Hepatocyte (in vitro differentiated cells): ENCODE data around the gene HEXB. TPM values are rescaled to one million over a fixed set of nuclear protein-coding genes. Genes with fewer than 3 reads are reported as not detected.

Experiments
- DNase-seq: peaks from one replicate; pipeline ENCODE4 v3.0.0-alpha.2; 2016; ENCODE audit warnings: low spot score
- H2AFZ ChIP-seq: fragments of 200-600 bp; sonication (generic); 2 replicates; pipeline ENCODE4 v1.6.0; 2016; ENCODE audit warnings: antibody characterized with exemption, mild to moderate bottlenecking
- H3K27ac ChIP-seq: fragments of 200-600 bp; sonication (generic); 2 replicates; pipeline ENCODE4 v1.5.1; 2016; ENCODE audit warnings: mild to moderate bottlenecking
- H3K27me3 ChIP-seq: fragments of 200-600 bp; sonication (generic); 2 replicates; pipeline ENCODE4 v1.6.1; 2016
- H3K36me3 ChIP-seq: fragments of 200-600 bp; sonication (generic); replicated peaks from 2 replicates; pipeline ENCODE4 v1.5.1; 2016; ENCODE audit warnings: low read depth; ENCODE audit not compliant: insufficient read depth
- H3K4me1 ChIP-seq: fragments of 200-600 bp; sonication (generic); 2 replicates; pipeline ENCODE4 v1.5.1; 2016; ENCODE audit warnings: mild to moderate bottlenecking, moderate library complexity; ENCODE audit not compliant: insufficient read depth
- H3K4me2 ChIP-seq: fragments of 200-600 bp; sonication (generic); 2 replicates; pipeline ENCODE4 v1.6.0; 2016
- H3K4me3 ChIP-seq: fragments of 200-600 bp; sonication (generic); 2 replicates; pipeline ENCODE4 v1.5.1; 2016; ENCODE audit warnings: mild to moderate bottlenecking
- H3K79me2 ChIP-seq: fragments of 200-600 bp; sonication (generic); 2 replicates; pipeline ENCODE4 v1.6.0; 2017; ENCODE audit warnings: mild to moderate bottlenecking
- H3K9me2 ChIP-seq: fragments of 200-600 bp; sonication (generic); replicated peaks from 2 replicates; pipeline ENCODE4 v1.6.0; 2017; ENCODE audit warnings: mild to moderate bottlenecking; ENCODE audit not compliant: insufficient read depth
- H3K9me3 ChIP-seq: fragments of 200-600 bp; sonication (generic); 2 replicates; pipeline ENCODE4 v1.5.1; 2016; ENCODE audit warnings: low read depth, mild to moderate bottlenecking
- H4K20me1 ChIP-seq: fragments of 200-600 bp; sonication (generic); 2 replicates; pipeline ENCODE4 v1.6.0; 2016; ENCODE audit warnings: mild to moderate bottlenecking; ENCODE audit not compliant: insufficient read depth, poor library complexity, severe bottlenecking
- EZH2 ChIP-seq: fragments of 200-600 bp; sonication (generic); IDR thresholded peaks from 2 replicates; pipeline ENCODE4 v1.6.1; 2016; ENCODE audit warnings: antibody characterized with exemption, mild to moderate bottlenecking, borderline replicate concordance
- EZH2phosphoT487 ChIP-seq: fragments of 200-600 bp; sonication (generic); IDR thresholded peaks from one replicate; pipeline ENCODE4 v1.6.1; 2018; ENCODE audit warnings: antibody characterized with exemption, mild to moderate bottlenecking, low read depth, moderate library complexity; ENCODE audit not compliant: unreplicated experiment, severe bottlenecking
- WGBS: methylation state at CpG from one replicate; pipeline ENCODE4 v1.1.6; 2016; ENCODE audit warnings: low lambda C conversion rate; ENCODE audit errors: missing lambda C conversion rate; 5-methylcytosine and 5-hydroxymethylcytosine counted together
- polyA plus RNA-seq: library from polyadenylated mRNA; unstranded; fragments of >200 nt; fragmentation: Nextera tagmentation; extraction: Ambion mirVana; gene quantifications from 2 replicates; pipeline ENCODE4 v1.2.1, GENCODE V29; 2016
- total RNA-seq: library from RNA; depleted of rRNA; stranded (reverse); fragments of >200 nt; gene quantifications from 2 replicates; pipeline ENCODE4 v1.2.3, GENCODE V29; 2014
- TF ChIP-seq, protein P1 (sequence below): fragments of 200-600 bp; sonication (generic); IDR thresholded peaks from 2 replicates; pipeline ENCODE4 v1.5.1; 2016; ENCODE audit warnings: antibody characterized with exemption, mild to moderate bottlenecking; ENCODE audit not compliant: poor library complexity

Gene HEXB
- total and polyA plus RNA-seq, 2 experiments from 2014 or later = 224 to 226 TPM

DNA sequence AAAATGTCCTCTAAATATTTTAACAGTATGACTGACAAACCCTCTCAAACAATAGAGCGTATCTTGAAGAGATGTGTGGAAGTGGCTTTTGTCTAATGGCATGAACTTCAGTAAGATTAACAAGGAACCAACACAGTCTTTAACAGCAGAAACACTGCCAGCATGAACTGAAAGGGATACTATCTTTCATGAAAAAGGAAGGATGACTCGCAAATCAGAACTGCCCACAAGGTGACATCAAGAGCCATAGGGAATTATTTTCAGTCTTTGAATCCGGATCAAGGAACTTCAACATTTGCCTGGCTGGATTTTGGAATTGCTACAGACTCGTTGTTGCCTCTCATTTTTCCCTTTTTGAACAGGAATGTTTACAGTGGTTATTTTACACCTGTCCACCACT lies 5.1 kb upstream of the HEXB start:
- H3K27ac ChIP-seq = no peak overlapping the region
- H3K4me1 ChIP-seq = no peaks in the 10 kb centered on the region
- TF ChIP-seq, protein P1, sequence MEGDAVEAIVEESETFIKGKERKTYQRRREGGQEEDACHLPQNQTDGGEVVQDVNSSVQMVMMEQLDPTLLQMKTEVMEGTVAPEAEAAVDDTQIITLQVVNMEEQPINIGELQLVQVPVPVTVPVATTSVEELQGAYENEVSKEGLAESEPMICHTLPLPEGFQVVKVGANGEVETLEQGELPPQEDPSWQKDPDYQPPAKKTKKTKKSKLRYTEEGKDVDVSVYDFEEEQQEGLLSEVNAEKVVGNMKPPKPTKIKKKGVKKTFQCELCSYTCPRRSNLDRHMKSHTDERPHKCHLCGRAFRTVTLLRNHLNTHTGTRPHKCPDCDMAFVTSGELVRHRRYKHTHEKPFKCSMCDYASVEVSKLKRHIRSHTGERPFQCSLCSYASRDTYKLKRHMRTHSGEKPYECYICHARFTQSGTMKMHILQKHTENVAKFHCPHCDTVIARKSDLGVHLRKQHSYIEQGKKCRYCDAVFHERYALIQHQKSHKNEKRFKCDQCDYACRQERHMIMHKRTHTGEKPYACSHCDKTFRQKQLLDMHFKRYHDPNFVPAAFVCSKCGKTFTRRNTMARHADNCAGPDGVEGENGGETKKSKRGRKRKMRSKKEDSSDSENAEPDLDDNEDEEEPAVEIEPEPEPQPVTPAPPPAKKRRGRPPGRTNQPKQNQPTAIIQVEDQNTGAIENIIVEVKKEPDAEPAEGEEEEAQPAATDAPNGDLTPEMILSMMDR = no peak
- TF ChIP-seq EZH2phosphoT487 = no peak
- no peak for TF ChIP-seq EZH2
- no peak overlapping the region for H3K4me2 ChIP-seq
- H3K9me2 ChIP-seq = no peaks in the 10 kb centered on the region
- WGBS = 80% methylated on average over 4 of the region's 4 CpGs
- no peak overlapping the region for H2AFZ ChIP-seq
- H3K9me3 ChIP-seq = no peaks in the 10 kb centered on the region
- no peak for DNase-seq
- no peaks in the 10 kb centered on the region for H4K20me1 ChIP-seq
- H3K79me2 ChIP-seq = no peaks in the 10 kb centered on the region
- H3K36me3 ChIP-seq = no peaks in the 10 kb centered on the region
- no peaks in the 10 kb centered on the region for H3K27me3 ChIP-seq
- no peak overlapping the region for H3K4me3 ChIP-seq

DNA sequence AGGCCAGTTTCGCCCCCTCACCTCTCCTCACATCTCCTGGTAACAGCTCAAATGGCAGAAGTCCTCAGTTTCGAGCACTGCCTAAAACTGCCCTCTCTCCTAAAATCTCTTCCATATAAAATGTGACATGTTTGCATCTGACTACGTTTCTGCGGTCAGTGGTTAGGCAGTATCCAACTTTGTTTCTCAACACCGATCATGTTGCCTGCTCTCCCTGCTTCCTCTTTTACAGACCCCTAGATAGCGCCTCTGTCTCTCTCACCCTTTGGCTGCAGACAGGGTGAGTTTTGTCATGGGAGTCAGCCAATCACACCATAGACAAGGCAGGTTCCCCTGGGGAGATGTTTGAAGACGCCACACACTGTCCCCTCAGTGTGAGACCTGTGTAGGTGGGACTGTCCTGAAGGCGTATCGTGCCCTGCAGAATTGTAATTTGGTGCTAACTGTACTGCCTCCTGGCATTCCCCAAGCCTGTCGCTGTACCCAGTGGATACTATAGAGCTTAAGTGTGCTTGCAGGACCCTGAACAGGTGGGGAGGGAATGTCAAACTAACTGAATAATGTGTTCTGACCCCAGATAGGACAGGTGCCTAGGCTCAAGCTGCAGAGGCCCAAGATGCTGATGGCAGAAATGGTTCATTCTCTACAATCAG lies 1.1 kb downstream of the HEXB start:
- Histone ChIP-seq H3K4me3 (peak overlapping the region; percentile 86), H3K79me2 (peaks cover 20% of the 10 kb centered on the region), H2AFZ (peak overlapping the region; percentile 83), H3K9me3 (no peaks in the 10 kb centered on the region), H4K20me1 (no peaks in the 10 kb centered on the region), H3K4me1 (peaks cover 9% of the 10 kb centered on the region), H3K27me3 (no peaks in the 10 kb centered on the region), H3K4me2 (peak overlapping the region; percentile 87), H3K27ac (peak overlapping the region; percentile 23), H3K36me3 (no peaks in the 10 kb centered on the region), H3K9me2 (no peaks in the 10 kb centered on the region)
- no peak for DNase-seq
- TF ChIP-seq EZH2phosphoT487 (no peak), EZH2 (no peak)
- TF ChIP-seq, protein P1 = no peak
- 56% methylated on average over 10 of the region's 10 CpGs for WGBS

DNA sequence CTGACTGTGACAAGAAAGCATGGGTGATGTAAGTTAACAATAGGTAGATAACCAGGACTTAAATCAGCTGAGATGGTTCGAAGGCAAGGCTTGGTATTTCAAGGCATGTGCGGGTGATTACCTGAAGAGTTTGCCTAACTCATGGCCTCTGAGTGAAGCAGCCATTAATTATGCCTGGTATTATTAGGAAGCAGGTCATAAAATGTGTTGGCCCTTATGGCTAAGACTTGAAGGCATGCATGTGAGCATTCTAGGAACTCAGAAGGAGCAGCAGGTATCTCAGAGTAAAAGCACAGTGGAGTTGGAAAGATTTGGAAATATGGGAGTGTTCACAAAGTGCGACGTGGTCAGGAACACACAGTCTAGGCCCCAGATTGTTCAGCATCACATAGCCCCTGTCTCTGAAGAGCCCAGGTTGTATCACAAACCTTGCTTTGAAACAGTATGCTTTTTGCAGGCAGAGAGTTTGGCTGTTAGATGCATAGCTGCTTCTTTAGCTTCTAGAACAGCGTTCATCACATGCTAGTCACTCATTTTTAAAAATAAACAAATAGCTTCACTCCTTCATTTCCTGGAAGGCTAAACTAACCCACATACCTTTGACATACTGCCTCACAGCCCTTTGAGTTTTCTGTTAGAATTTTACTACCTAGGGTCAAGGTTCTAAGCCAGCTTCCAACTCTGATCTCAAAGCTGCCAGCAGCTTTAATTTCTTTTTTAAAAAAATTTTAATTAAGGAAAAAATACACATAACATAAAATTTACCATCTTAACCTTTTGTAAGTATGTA lies 2.1 kb downstream of the HEXB start:
- Histone ChIP-seq H3K9me3 (no peaks in the 10 kb centered on the region), H3K27me3 (no peaks in the 10 kb centered on the region), H3K36me3 (no peaks in the 10 kb centered on the region), H4K20me1 (no peaks in the 10 kb centered on the region), H2AFZ (no peak overlapping the region), H3K79me2 (peaks cover 20% of the 10 kb centered on the region), H3K4me3 (no peak overlapping the region), H3K9me2 (no peaks in the 10 kb centered on the region), H3K27ac (peak overlapping the region; percentile 21), H3K4me1 (peaks cover 9% of the 10 kb centered on the region), H3K4me2 (peak overlapping the region; percentile 87)
- no peak for DNase-seq
- TF ChIP-seq EZH2 = no peak
- TF ChIP-seq, protein P1 = no peak
- no peak for TF ChIP-seq EZH2phosphoT487
- WGBS = 77% methylated on average over 5 of the region's 5 CpGs
